Small intestine (tissue), 7 donors: ENCODE results near the gene BANF2. TPM values are rescaled to one million over a fixed set of nuclear protein-coding genes. Genes with fewer than 3 reads are reported as not detected.

Source experiments
- DNase-seq, 2 donors: peaks; one replicate each; pipeline versions ENCODE4 v3.0.0 to v3.0.0-alpha.2; 2013
- FAIRE-seq: peaks from 2 replicates; lab custom pipeline; 2012; peaks lifted over from hg19 to GRCh38; lab: Jason Lieb, UNC
- H3K27ac ChIP-seq, 3 donors: one replicate each; pipeline ENCODE4 v1.5.1; 2013; ENCODE audit warnings: low read length in 2 of 3, mild to moderate bottlenecking in 2 of 3, control low read depth in 1 of 3, inconsistent platforms in 1 of 3, low read depth in 1 of 3, moderate library complexity in 1 of 3
- H3K27me3 ChIP-seq, 3 donors: one replicate each; pipeline ENCODE4 v1.6.1; 2013; ENCODE audit warnings: low read length in 3 of 3, inconsistent platforms in 1 of 3; ENCODE audit not compliant: control insufficient read depth in 3 of 3, insufficient read depth in 3 of 3
- H3K36me3 ChIP-seq, 3 donors: one replicate each; pipeline ENCODE4 v1.6.1; 2013; ENCODE audit warnings: low read length in 3 of 3, inconsistent platforms in 1 of 3, low read depth in 1 of 3, mild to moderate bottlenecking in 1 of 3, moderate library complexity in 1 of 3; ENCODE audit not compliant: control insufficient read depth in 3 of 3, insufficient read depth in 2 of 3
- H3K4me1 ChIP-seq, 3 donors: one replicate each; pipeline ENCODE4 v1.6.1; 2013; ENCODE audit warnings: low read length in 2 of 3, inconsistent platforms in 1 of 3, low read depth in 1 of 3, mild to moderate bottlenecking in 1 of 3, moderate library complexity in 1 of 3; ENCODE audit not compliant: control insufficient read depth in 3 of 3, insufficient read depth in 2 of 3
- H3K4me3 ChIP-seq, 3 donors: one replicate each; pipeline ENCODE4 v1.5.1; 2013; ENCODE audit warnings: low read length in 3 of 3, control low read depth in 1 of 3, inconsistent platforms in 1 of 3, low read depth in 1 of 3, mild to moderate bottlenecking in 1 of 3, moderate library complexity in 1 of 3
- H3K9me3 ChIP-seq, 2 donors: one replicate each; pipeline ENCODE4 v1.6.1; 2013; ENCODE audit warnings: low read depth in 1 of 2, low read length in 1 of 2; ENCODE audit not compliant: control insufficient read depth in 2 of 2, insufficient read depth in 1 of 2
- WGBS, 3 donors: extraction: QIAGEN DNeasy Blood & Tissue Kit; methylation state at CpG; one replicate each; pipeline ENCODE4 v1.1.7; 2013; 5-methylcytosine and 5-hydroxymethylcytosine counted together
- polyA plus RNA-seq, 4 donors: library from polyadenylated mRNA; stranded (reverse) in 3 of 4; unstranded in 1 of 4; fragments of 200-250 nt in 3 of 4; fragments of 120-200 nt in 1 of 4; gene quantifications; one replicate each; pipeline versions ENCODE4 v1.2.1 to v1.2.3, GENCODE V29; 2013
- donor health status: healthy with polysubstance abuse.
- donor health status: control.
- donor health status: control.
- donor health status: Bipolar disorder and iron deficiency.
- donor health status: healthy.

Gene BANF2
- polyA plus RNA-seq, 4 donors: not detected

- no peak overlapping the region for H3K4me3 ChIP-seq
- DNase-seq (peak; percentile 73 to 84), FAIRE-seq (no peak)
- peak overlapping the region; percentile 26 to 74 (median 29) for H3K27ac ChIP-seq
- peaks cover 0 to 10% of the 10 kb centered on the region in 2 donors for H3K9me3 ChIP-seq
- H3K4me1 ChIP-seq: peaks cover 0 to 25% (median 17%) of the 10 kb centered on the region in 3 donors
- H3K36me3 ChIP-seq: peaks cover 11 to 59% (median 16%) of the 10 kb centered on the region in 3 donors
- 11 to 50% (median 40%) methylated on average over 5 of the region's 5 CpGs for WGBS, 3 donors
- H3K27me3 ChIP-seq: no peaks in the 10 kb centered on the region
Observed at GRCh38 chr20:17661121-17661744, 38.5 kb upstream of the BANF2 start.

GRCh38 chr20:17662333-17663039, 37.3 kb upstream of the BANF2 start:
- H3K27ac ChIP-seq: peak overlapping the region; percentile 5 to 13 (median 6)
- WGBS, 3 donors: 56 to 76% (median 68%) methylated on average over 10 of the region's 10 CpGs
- H3K9me3 ChIP-seq: peaks cover 0 to 10% of the 10 kb centered on the region in 2 donors
- no peak for DNase-seq
- H3K4me3 ChIP-seq: no peak overlapping the region
- peaks cover 8 to 55% (median 16%) of the 10 kb centered on the region in 3 donors for H3K36me3 ChIP-seq
- no peaks in the 10 kb centered on the region for H3K27me3 ChIP-seq
- peaks cover 0 to 25% (median 17%) of the 10 kb centered on the region in 3 donors for H3K4me1 ChIP-seq
- FAIRE-seq: no peak

GRCh38 chr20:17663040-17663399, 36.7 kb upstream of the BANF2 start:
- FAIRE-seq (no peak), DNase-seq (no peak)
- H3K36me3 ChIP-seq: peaks cover 4 to 52% (median 16%) of the 10 kb centered on the region in 3 donors
- no peak overlapping the region for H3K4me3 ChIP-seq
- H3K9me3 ChIP-seq: peaks cover 0 to 10% of the 10 kb centered on the region in 2 donors
- no peaks in the 10 kb centered on the region for H3K27me3 ChIP-seq
- peak overlapping the region in 1 of 3 donors; percentile 13 for H3K27ac ChIP-seq
- H3K4me1 ChIP-seq: peaks cover 0 to 25% (median 17%) of the 10 kb centered on the region in 3 donors
- 82 to 91% (median 89%) methylated on average over 13 of the region's 13 CpGs for WGBS, 3 donors

GRCh38 chr20:17663486-17663885, 36.3 kb upstream of the BANF2 start:
- Histone ChIP-seq H3K27me3 (no peaks in the 10 kb centered on the region), H3K4me3 (no peak overlapping the region), H3K4me1 (peaks cover 0 to 25% (median 17%) of the 10 kb centered on the region in 3 donors), H3K36me3 (peaks cover 6 to 49% (median 14%) of the 10 kb centered on the region in 3 donors), H3K9me3 (peaks cover 0 to 5% of the 10 kb centered on the region in 2 donors), H3K27ac (no peak overlapping the region)
- DNase-seq: no peak
- FAIRE-seq: no peak
- WGBS, 3 donors: 63 to 75% (median 74%) methylated on average over 5 of the region's 5 CpGs

GRCh38 chr20:17664025-17664633, 35.6 kb upstream of the BANF2 start:
- FAIRE-seq: no peak
- Histone ChIP-seq H3K27ac (no peak overlapping the region), H3K9me3 (no peaks in the 10 kb centered on the region), H3K4me3 (no peak overlapping the region), H3K27me3 (no peaks in the 10 kb centered on the region), H3K36me3 (peaks cover 6 to 46% (median 10%) of the 10 kb centered on the region in 3 donors), H3K4me1 (peaks cover 0 to 25% (median 17%) of the 10 kb centered on the region in 3 donors)
- 75 to 82% (median 79%) methylated on average over 11 of the region's 11 CpGs for WGBS, 3 donors
- no peak for DNase-seq

- peaks cover 0 to 17% (median 14%) of the 10 kb centered on the region in 3 donors for H3K4me1 ChIP-seq
- peaks cover 3 to 30% (median 5%) of the 10 kb centered on the region in 3 donors for H3K36me3 ChIP-seq
- no peak for FAIRE-seq
- no peaks in the 10 kb centered on the region for H3K9me3 ChIP-seq
- H3K4me3 ChIP-seq: no peak overlapping the region
- 74 to 88% (median 77%) methylated on average over 2 of the region's 2 CpGs for WGBS, 3 donors
- DNase-seq: no peak
- H3K27me3 ChIP-seq: no peaks in the 10 kb centered on the region
- no peak overlapping the region for H3K27ac ChIP-seq
Observed at GRCh38 chr20:17665756-17666155, 34.0 kb upstream of the BANF2 start.

- no peak overlapping the region for H3K4me3 ChIP-seq
Observed at GRCh38 chr20:17666481-17666880, 33.3 kb upstream of the BANF2 start.

GRCh38 chr20:17667445-17667844, 32.3 kb upstream of the BANF2 start:
- Histone ChIP-seq H3K4me3 (no peak overlapping the region), H3K27me3 (no peaks in the 10 kb centered on the region), H3K27ac (no peak overlapping the region), H3K9me3 (no peaks in the 10 kb centered on the region), H3K36me3 (peaks cover 3 to 35% (median 5%) of the 10 kb centered on the region in 3 donors), H3K4me1 (peaks cover 0 to 11% (median 2%) of the 10 kb centered on the region in 3 donors)
- DNase-seq: no peak
- 75 to 85% (median 81%) methylated on average over 3 of the region's 3 CpGs for WGBS, 3 donors
- FAIRE-seq: no peak

More at GRCh38 chr20:17666481-17666880, 33.3 kb upstream of the BANF2 start:
- Histone ChIP-seq H3K36me3 (peaks cover 3 to 33% (median 5%) of the 10 kb centered on the region in 3 donors), H3K9me3 (no peaks in the 10 kb centered on the region), H3K27ac (no peak overlapping the region), H3K27me3 (no peaks in the 10 kb centered on the region), H3K4me1 (peaks cover 0 to 14% (median 7%) of the 10 kb centered on the region in 3 donors)
- WGBS, 3 donors: 69 to 92% (median 81%) methylated on average over 2 of the region's 2 CpGs
- no peak for FAIRE-seq
- no peak for DNase-seq
